Stimulated activated naive B cell treated with anti-CD40 and anti-IgM and Interleukin-4, amounts not matched to agents 10 μg/mL and 1 μg/mL and 100 μg/mL, for 72 hours (primary cell): ENCODE results near the gene WDR27.

Experiments used
- ATAC-seq, 2 donors: fragments of 150-1000 bp; cut with Tn5 transposase; replicated peaks; 2 replicates each; pipeline ENCODE4 v1.10.0; 2021; ENCODE audit warnings: moderate library complexity in 1 of 2
- DNase-seq: peaks from one replicate; pipeline ENCODE4 v3.0.0; 2021
- H3K27ac Mint-ChIP-seq: one replicate; pipeline ENCODE4 v1.8.0; 2022; ENCODE audit warnings: mild to moderate bottlenecking, mixed read lengths
- H3K27me3 Mint-ChIP-seq, 2 donors: one replicate each; pipeline ENCODE4 v1.8.0; 2022; ENCODE audit warnings: mixed read lengths in 2 of 2
- H3K36me3 Mint-ChIP-seq, 2 donors: one replicate each; pipeline ENCODE4 v1.8.0; 2022; ENCODE audit warnings: mixed read lengths in 2 of 2, mild to moderate bottlenecking in 1 of 2
- H3K4me1 Mint-ChIP-seq, 2 donors: one replicate each; pipeline ENCODE4 v1.8.0; 2022; ENCODE audit warnings: mixed read lengths in 2 of 2, mild to moderate bottlenecking in 1 of 2
- H3K4me3 Mint-ChIP-seq, 2 donors: one replicate each; pipeline ENCODE4 v1.8.0; 2022; ENCODE audit warnings: mild to moderate bottlenecking in 2 of 2, mixed read lengths in 2 of 2, moderate library complexity in 1 of 2
- H3K9me3 Mint-ChIP-seq, 2 donors: one replicate each; pipeline ENCODE4 v1.8.0; 2022; ENCODE audit warnings: mixed read lengths in 2 of 2, mild to moderate bottlenecking in 1 of 2

Gene WDR27

GRCh38 chr6:169577974-169578373 lies 123.9 kb downstream of the WDR27 start:
- Mint-ChIP-seq H3K4me1 (peaks cover 11 to 14% of the 10 kb centered on the region in 2 donors), H3K27ac (no peak overlapping the region), H3K36me3 (peaks cover 28 to 47% of the 10 kb centered on the region in 2 donors), H3K4me3 (no peak overlapping the region), H3K27me3 (no peaks in the 10 kb centered on the region), H3K9me3 (peaks cover 0 to under 1% of the 10 kb centered on the region in 2 donors)
- ATAC-seq = no peak
- no peak for DNase-seq

- H3K36me3 Mint-ChIP-seq = peaks cover 29 to 42% of the 10 kb centered on the region in 2 donors
- DNase-seq = no peak
- H3K27ac Mint-ChIP-seq = peak overlapping the region; percentile 47
- H3K4me3 Mint-ChIP-seq = peak overlapping the region; percentile 25 to 39
- H3K4me1 Mint-ChIP-seq = peaks cover 9% of the 10 kb centered on the region in 2 donors
- H3K9me3 Mint-ChIP-seq = peaks cover 0 to 2% of the 10 kb centered on the region in 2 donors
- ATAC-seq = no peak
- no peaks in the 10 kb centered on the region for H3K27me3 Mint-ChIP-seq
Observed at GRCh38 chr6:169577236-169577635, 124.6 kb downstream of the WDR27 start.

- Mint-ChIP-seq H3K27ac (no peak overlapping the region), H3K4me1 (peaks cover 5 to 9% of the 10 kb centered on the region in 2 donors)
Observed at GRCh38 chr6:169575821-169576220, 126.0 kb downstream of the WDR27 start.

GRCh38 chr6:169575365-169575764 lies 126.5 kb downstream of the WDR27 start:
- Mint-ChIP-seq H3K9me3 (peaks cover 0 to 2% of the 10 kb centered on the region in 2 donors), H3K36me3 (peaks cover 25 to 43% of the 10 kb centered on the region in 2 donors), H3K4me1 (peaks cover 5 to 9% of the 10 kb centered on the region in 2 donors), H3K27ac (no peak overlapping the region), H3K4me3 (no peak overlapping the region), H3K27me3 (no peaks in the 10 kb centered on the region)
- no peak for DNase-seq
- ATAC-seq = no peak

More at GRCh38 chr6:169575821-169576220, 126.0 kb downstream of the WDR27 start:
- H3K36me3 Mint-ChIP-seq = peaks cover 23 to 42% of the 10 kb centered on the region in 2 donors
- ATAC-seq (no peak), DNase-seq (no peak)
- H3K27me3 Mint-ChIP-seq = no peaks in the 10 kb centered on the region
- H3K4me3 Mint-ChIP-seq = no peak overlapping the region
- H3K9me3 Mint-ChIP-seq = peaks cover 0 to 2% of the 10 kb centered on the region in 2 donors

GRCh38 chr6:169574420-169574819 lies 127.4 kb downstream of the WDR27 start:
- Mint-ChIP-seq H3K4me1 (peaks cover under 1 to 5% of the 10 kb centered on the region in 2 donors), H3K27ac (no peak overlapping the region), H3K36me3 (peaks cover 30 to 40% of the 10 kb centered on the region in 2 donors), H3K27me3 (no peaks in the 10 kb centered on the region), H3K9me3 (peaks cover 0 to 2% of the 10 kb centered on the region in 2 donors), H3K4me3 (no peak overlapping the region)
- ATAC-seq (no peak), DNase-seq (no peak)

- no peak overlapping the region for H3K4me3 Mint-ChIP-seq
- peaks cover 0 to 3% of the 10 kb centered on the region in 2 donors for H3K4me1 Mint-ChIP-seq
- H3K27me3 Mint-ChIP-seq = no peaks in the 10 kb centered on the region
- ATAC-seq (no peak), DNase-seq (no peak)
- H3K36me3 Mint-ChIP-seq = peaks cover 28 to 38% of the 10 kb centered on the region in 2 donors
- H3K27ac Mint-ChIP-seq = no peak overlapping the region
- H3K9me3 Mint-ChIP-seq = peaks cover 0 to 2% of the 10 kb centered on the region in 2 donors
Observed at GRCh38 chr6:169573883-169574282, 127.9 kb downstream of the WDR27 start.

GRCh38 chr6:169571123-169571962 lies 130.5 kb downstream of the WDR27 start:
- Mint-ChIP-seq H3K9me3 (peaks cover 0 to 2% of the 10 kb centered on the region in 2 donors), H3K27ac (no peak overlapping the region), H3K4me1 (peaks cover 2 to 8% of the 10 kb centered on the region in 2 donors), H3K27me3 (no peaks in the 10 kb centered on the region), H3K36me3 (peaks cover 22 to 30% of the 10 kb centered on the region in 2 donors), H3K4me3 (no peak overlapping the region)
- DNase-seq = no peak
- ATAC-seq = no peak

- DNase-seq (no peak), ATAC-seq (peak in 1 of 2 donors; percentile 39)
- peaks cover 25 to 36% of the 10 kb centered on the region in 2 donors for H3K36me3 Mint-ChIP-seq
- no peak overlapping the region for H3K4me3 Mint-ChIP-seq
- H3K9me3 Mint-ChIP-seq = peaks cover 0 to 2% of the 10 kb centered on the region in 2 donors
- H3K4me1 Mint-ChIP-seq = peaks cover 2 to 8% of the 10 kb centered on the region in 2 donors
- no peaks in the 10 kb centered on the region for H3K27me3 Mint-ChIP-seq
- H3K27ac Mint-ChIP-seq = no peak overlapping the region
Observed at GRCh38 chr6:169568314-169569087, 133.3 kb downstream of the WDR27 start.

- Mint-ChIP-seq H3K36me3 (peaks cover 29 to 40% of the 10 kb centered on the region in 2 donors), H3K4me3 (no peak overlapping the region), H3K4me1 (peaks cover 2 to 8% of the 10 kb centered on the region in 2 donors), H3K27ac (no peak overlapping the region), H3K27me3 (no peaks in the 10 kb centered on the region), H3K9me3 (peaks cover 0 to under 1% of the 10 kb centered on the region in 2 donors)
- ATAC-seq (no peak), DNase-seq (no peak)
Observed at GRCh38 chr6:169567819-169568218, 134.0 kb downstream of the WDR27 start.

GRCh38 chr6:169566961-169567750 lies 134.7 kb downstream of the WDR27 start:
- Mint-ChIP-seq H3K9me3 (peaks cover 0 to 4% of the 10 kb centered on the region in 2 donors), H3K4me1 (peaks cover 2 to 8% of the 10 kb centered on the region in 2 donors), H3K27me3 (no peaks in the 10 kb centered on the region), H3K27ac (no peak overlapping the region), H3K36me3 (peaks cover 34 to 47% of the 10 kb centered on the region in 2 donors), H3K4me3 (no peak overlapping the region)
- no peak for ATAC-seq
- no peak for DNase-seq

GRCh38 chr6:169566319-169566718 lies 135.5 kb downstream of the WDR27 start:
- peaks cover 36 to 50% of the 10 kb centered on the region in 2 donors for H3K36me3 Mint-ChIP-seq
- H3K27ac Mint-ChIP-seq = no peak overlapping the region
- no peak for ATAC-seq

GRCh38 chr6:169564453-169565240 lies 137.2 kb downstream of the WDR27 start:
- Mint-ChIP-seq H3K9me3 (peaks cover 10% of the 10 kb centered on the region in 2 donors), H3K27ac (no peak overlapping the region)

More at GRCh38 chr6:169566319-169566718, 135.5 kb downstream of the WDR27 start:
- DNase-seq = no peak
- no peaks in the 10 kb centered on the region for H3K27me3 Mint-ChIP-seq
- H3K4me1 Mint-ChIP-seq = peaks cover 2 to 8% of the 10 kb centered on the region in 2 donors
- H3K9me3 Mint-ChIP-seq = peaks cover 3 to 6% of the 10 kb centered on the region in 2 donors
- H3K4me3 Mint-ChIP-seq = no peak overlapping the region

GRCh38 chr6:169561665-169562064 lies 140.2 kb downstream of the WDR27 start:
- peaks cover 50 to 54% of the 10 kb centered on the region in 2 donors for H3K36me3 Mint-ChIP-seq
- H3K4me3 Mint-ChIP-seq = no peak overlapping the region
- no peak overlapping the region for H3K27ac Mint-ChIP-seq
- peaks cover 8% of the 10 kb centered on the region in 2 donors for H3K4me1 Mint-ChIP-seq
- H3K27me3 Mint-ChIP-seq = no peaks in the 10 kb centered on the region
- ATAC-seq (no peak), DNase-seq (no peak)
- peaks cover 10% of the 10 kb centered on the region in 2 donors for H3K9me3 Mint-ChIP-seq

More at GRCh38 chr6:169564453-169565240, 137.2 kb downstream of the WDR27 start:
- DNase-seq (no peak), ATAC-seq (no peak)
- peaks cover 3 to 8% of the 10 kb centered on the region in 2 donors for H3K4me1 Mint-ChIP-seq
- no peaks in the 10 kb centered on the region for H3K27me3 Mint-ChIP-seq
- peaks cover 40 to 52% of the 10 kb centered on the region in 2 donors for H3K36me3 Mint-ChIP-seq
- H3K4me3 Mint-ChIP-seq = no peak overlapping the region
